GM21619 (cell line): Measurements from ENCODE around the gene MRPL34.
"Not testable (repeated sequence)": the region's sequence is repeated elsewhere in the genome, so short reads cannot be mapped to it uniquely, and the experiment has no call there.

ENCODE experiments used
- ATAC-seq: cut with Tn5 transposase; IDR thresholded peaks from one replicate; pipeline ENCODE4 v1.9.1; 2021; ENCODE audit not compliant: unreplicated experiment

The MRPL34 gene

GRCh38 chr19:17305517-17306284 is at the start of gene MRPL34:
MRPL34 (plus strand) TSS chr19:17305872; CDS start chr19:17305893, 21 bp downstream.
- peak; percentile 52 for ATAC-seq

GRCh38 chr19:17256130-17256529 is 49.5 kb upstream of the MRPL34 start:
- ATAC-seq, result no peak

- ATAC-seq, result no peak
Observed at GRCh38 chr19:17259118-17259780, 46.4 kb upstream of the MRPL34 start.

GRCh38 chr19:17259934-17260333 is 45.7 kb upstream of the MRPL34 start:
- ATAC-seq, result no peak

GRCh38 chr19:17260842-17261325 is 44.8 kb upstream of the MRPL34 start:
- peak; percentile 81 for ATAC-seq

GRCh38 chr19:17262557-17262956 is 43.1 kb upstream of the MRPL34 start:
- ATAC-seq, result no peak

GRCh38 chr19:17263712-17264640 is 41.7 kb upstream of the MRPL34 start:
- no peak for ATAC-seq

GRCh38 chr19:17264641-17264979 is 41.1 kb upstream of the MRPL34 start, which contains the start of gene USHBP1:
USHBP1 (minus strand) TSS chr19:17264745; CDS start chr19:17264299, 446 bp downstream.
- ATAC-seq, result no peak

- ATAC-seq, result no peak
Observed at GRCh38 chr19:17266026-17266425, 39.6 kb upstream of the MRPL34 start.

GRCh38 chr19:17266589-17266974 is 39.1 kb upstream of the MRPL34 start:
- peak; percentile 9 for ATAC-seq

GRCh38 chr19:17266975-17267788 is 38.5 kb upstream of the MRPL34 start, which contains the start of gene BABAM1:
BABAM1 (plus strand) TSS chr19:17267443; CDS start chr19:17268807, 1,364 bp downstream.
- peak; percentile 88 for ATAC-seq

- no peak for ATAC-seq
Observed at GRCh38 chr19:17268754-17269153, 36.9 kb upstream of the MRPL34 start.

GRCh38 chr19:17274892-17275291 is 30.8 kb upstream of the MRPL34 start:
- ATAC-seq, result not testable (repeated sequence)

GRCh38 chr19:17275441-17276175 is 30.1 kb upstream of the MRPL34 start:
- no peak for ATAC-seq

GRCh38 chr19:17279436-17279835 is 26.2 kb upstream of the MRPL34 start:
- no peak for ATAC-seq

- no peak for ATAC-seq
Observed at GRCh38 chr19:17281391-17282304, 24.0 kb upstream of the MRPL34 start, which contains the start of gene ANKLE1. ANKLE1 (plus strand) TSS chr19:17281901; CDS start chr19:17281921, 20 bp downstream.

GRCh38 chr19:17282488-17283125 is 23.1 kb upstream of the MRPL34 start:
- ATAC-seq, result peak; percentile 66

GRCh38 chr19:17283504-17283996 is 22.1 kb upstream of the MRPL34 start:
- no peak for ATAC-seq
